B cell (primary cell): ENCODE measurements around the gene MAFB. TPM values are rescaled to one million over a fixed set of nuclear protein-coding genes. Genes with fewer than 3 reads are reported as not detected.

ENCODE experiments used
- ATAC-seq: fragments of 200-7000 bp; cut with Tn5 transposase; one replicate; pipeline ENCODE4 v1.10.0; 2021; ENCODE audit warnings: low read depth, mild to moderate bottlenecking, moderate number of reproducible peaks, moderate library complexity
- CTCF ChIA-PET: fragments of 350-600 bp; sonication (Branson Sonifier 250); formaldehyde crosslinking; loops from one replicate; lab custom pipeline; 2021; ENCODE audit warnings: antibody characterized with exemption, inconsistent platforms; lab: Charles Lee
- POLR2A ChIA-PET: fragments of 350-600 bp; sonication (Branson Sonifier 250); formaldehyde crosslinking; loops from one replicate; lab custom pipeline; 2021; ENCODE audit warnings: antibody characterized with exemption; lab: Charles Lee
- DNase-seq: peaks from one replicate; pipeline ENCODE4 v3.0.0; 2013
- H2AFZ ChIP-seq: 2 replicates; pipeline ENCODE4 v1.6.1; 2012; ENCODE audit warnings: mild to moderate bottlenecking, low read depth, low read length; ENCODE audit not compliant: insufficient read depth, poor library complexity, severe bottlenecking
- H3K27ac ChIP-seq, 2 donors: 1 replicate in 1 of 2; 2 replicates in 1 of 2; pipeline ENCODE4 v1.5.1; 2012 to 2013; ENCODE audit warnings: low read length in 2 of 2, mild to moderate bottlenecking in 2 of 2, moderate library complexity in 1 of 2
- H3K27me3 ChIP-seq, 4 experiments: fragments of 200-600 bp in 1 of 4; sonication (generic) in 1 of 4; replicated peaks in 1 of 4; 1 replicate in 2 of 4; 2 replicates in 2 of 4; pipeline versions ENCODE4 v1.6.1 to v1.7.0; 2013 to 2016; ENCODE audit warnings: low read length in 3 of 4, mild to moderate bottlenecking in 2 of 4, mixed read lengths in 1 of 4, moderate library complexity in 1 of 4; ENCODE audit not compliant: insufficient read depth in 4 of 4, control insufficient read depth in 3 of 4; ENCODE audit errors: control extremely low read depth in 1 of 4
- H3K36me3 ChIP-seq, 2 experiments: replicated peaks in 1 of 2; 1 replicate in 1 of 2; 2 replicates in 1 of 2; pipeline versions ENCODE4 v1.6.1 to v1.7.1; 2013; ENCODE audit warnings: low read length in 1 of 2; ENCODE audit not compliant: insufficient read depth in 2 of 2, control insufficient read depth in 1 of 2; ENCODE audit errors: control extremely low read depth in 1 of 2, extremely low read depth in 1 of 2
- H3K4me1 ChIP-seq, 2 donors: fragments of 200-600 bp in 1 of 2; sonication (generic) in 1 of 2; 1 replicate in 1 of 2; 2 replicates in 1 of 2; pipeline versions ENCODE4 v1.5.1 to v1.6.1; 2013 to 2017; ENCODE audit warnings: low read length in 2 of 2; ENCODE audit not compliant: control insufficient read depth in 2 of 2, insufficient read depth in 2 of 2
- H3K4me2 ChIP-seq: replicated peaks from 2 replicates; pipeline ENCODE3; 2012; ENCODE audit warnings: mild to moderate bottlenecking, low read depth, low read length; ENCODE audit not compliant: poor library complexity, severe bottlenecking
- H3K4me3 ChIP-seq, 5 experiments: fragments of 200-600 bp in 1 of 5; sonication (generic) in 1 of 5; 1 replicate in 3 of 5; 2 replicates in 2 of 5; pipeline versions ENCODE4 v1.5.1 to v1.7.0; 2011 to 2016; ENCODE audit warnings: low read length in 4 of 5, mild to moderate bottlenecking in 4 of 5, low read depth in 2 of 5, control low read depth in 1 of 5, moderate library complexity in 1 of 5; ENCODE audit not compliant: insufficient read depth in 1 of 5; ENCODE audit errors: control extremely low read depth in 1 of 5, extremely low read depth in 1 of 5
- H3K79me2 ChIP-seq: fragments of 200-600 bp; sonication (generic); one replicate; pipeline ENCODE4 v1.6.0; 2016; ENCODE audit warnings: low read length; ENCODE audit not compliant: control insufficient read depth, insufficient read depth
- H3K9ac ChIP-seq: fragments of 200-600 bp; sonication (generic); 2 replicates; pipeline ENCODE4 v1.6.1; 2017; ENCODE audit warnings: mild to moderate bottlenecking, low read length, moderate library complexity
- H3K9me3 ChIP-seq, 3 donors: one replicate each; pipeline versions ENCODE4 v1.6.1 to v1.7.1; 2013; ENCODE audit warnings: low read length in 2 of 3; ENCODE audit not compliant: control insufficient read depth in 2 of 3, insufficient read depth in 1 of 3; ENCODE audit errors: control extremely low read depth in 1 of 3
- H4K20me1 ChIP-seq: 2 replicates; pipeline ENCODE4 v1.6.0; 2012; ENCODE audit warnings: mild to moderate bottlenecking, low read length; ENCODE audit not compliant: insufficient read depth, control insufficient read depth, poor library complexity, severe bottlenecking
- H3K27ac Mint-ChIP-seq: one replicate; pipeline ENCODE4 v1.8.0; 2021; ENCODE audit warnings: mixed read lengths
- H3K27me3 Mint-ChIP-seq: one replicate; pipeline ENCODE4 v1.8.0; 2021; ENCODE audit warnings: mixed read lengths
- H3K4me1 Mint-ChIP-seq: one replicate; pipeline ENCODE4 v1.8.0; 2021; ENCODE audit warnings: mixed read lengths
- H3K4me3 Mint-ChIP-seq: one replicate; pipeline ENCODE4 v1.8.0; 2021; ENCODE audit warnings: mixed read lengths
- H3K9me3 Mint-ChIP-seq: one replicate; pipeline ENCODE4 v1.8.0; 2022; ENCODE audit warnings: mixed read lengths; ENCODE audit not compliant: insufficient read depth
- EZH2 ChIP-seq: IDR thresholded peaks from 2 replicates; pipeline ENCODE4 v1.6.1; 2012; ENCODE audit warnings: borderline replicate concordance, low read depth, mild to moderate bottlenecking, moderate library complexity, low read length; ENCODE audit not compliant: insufficient read depth, poor library complexity, severe bottlenecking
- WGBS: methylation state at CpG from one replicate; pipeline ENCODE4 v1.1.5; 2013; ENCODE audit warnings: missing lambda C conversion rate; ENCODE audit not compliant: insufficient coverage; 5-methylcytosine and 5-hydroxymethylcytosine counted together
- intact Hi-C: fragments of 100-400 bp; cut with micrococcal nuclease; formaldehyde crosslinking; loops from one replicate; pipeline ENCODE4 v1.10.0; 2022
- polyA plus RNA-seq: library from polyadenylated mRNA; depleted of rRNA; stranded (reverse); fragments of >200 nt; gene quantifications from 2 replicates; pipeline ENCODE4 v1.2.3, GENCODE V29; 2012
- total RNA-seq, 2 donors: library from RNA; stranded (reverse); fragments of 120-200 nt in 1 of 2; gene quantifications; 1 replicate in 1 of 2; 2 replicates in 1 of 2; pipeline versions ENCODE4 v1.2.3 to v1.2.4, GENCODE V29; 2013 to 2022
- TF ChIP-seq, protein P1 (sequence below): fragments of 200-600 bp; IDR thresholded peaks from one replicate; pipeline ENCODE4 v1.8.0; 2022; ENCODE audit warnings: antibody characterized with exemption, mild to moderate bottlenecking

The MAFB gene
- total and polyA plus RNA-seq, 2 donors (not counting 1 experiment from before 2014, with no cell fraction given): 1.6 to 1.8 TPM

DNA sequence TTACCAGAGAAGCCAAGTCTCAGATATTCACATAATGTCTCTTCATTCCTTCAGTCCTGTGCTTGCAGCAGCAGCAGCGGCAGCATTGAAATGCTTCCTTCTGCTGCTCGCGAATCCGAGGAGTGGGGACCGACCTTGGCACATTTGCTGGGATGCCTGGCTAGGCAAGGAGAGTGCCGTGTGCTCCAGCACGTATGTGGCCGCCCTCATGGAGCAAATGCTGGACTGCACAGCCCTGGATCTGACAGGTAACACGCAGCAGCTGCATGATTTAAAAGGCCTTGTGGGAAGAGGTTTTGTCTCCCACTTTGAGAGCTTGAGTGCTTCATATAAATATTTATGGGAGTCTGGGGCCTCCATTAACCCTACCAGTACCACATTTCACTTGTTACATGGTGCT, 9.9 kb downstream of the MAFB start:
- Mint-ChIP-seq H3K27me3 (peaks cover 57% of the 10 kb centered on the region), H3K4me3 (no peak overlapping the region), H3K4me1 (peaks cover 2% of the 10 kb centered on the region), H3K27ac (no peak overlapping the region), H3K9me3 (no peaks in the 10 kb centered on the region)
- no peak overlapping the region for H3K27ac ChIP-seq
- H4K20me1 ChIP-seq: no peaks in the 10 kb centered on the region
- no peaks in the 10 kb centered on the region for H3K36me3 ChIP-seq
- no peak overlapping the region for H3K4me2 ChIP-seq
- no peak overlapping the region for H3K4me3 ChIP-seq
- H3K79me2 ChIP-seq: no peaks in the 10 kb centered on the region
- no peak for ATAC-seq
- no peak overlapping the region for H2AFZ ChIP-seq
- no peaks in the 10 kb centered on the region for H3K4me1 ChIP-seq
- no peak for DNase-seq
- no peak for TF ChIP-seq EZH2
- TF ChIP-seq, protein P1, sequence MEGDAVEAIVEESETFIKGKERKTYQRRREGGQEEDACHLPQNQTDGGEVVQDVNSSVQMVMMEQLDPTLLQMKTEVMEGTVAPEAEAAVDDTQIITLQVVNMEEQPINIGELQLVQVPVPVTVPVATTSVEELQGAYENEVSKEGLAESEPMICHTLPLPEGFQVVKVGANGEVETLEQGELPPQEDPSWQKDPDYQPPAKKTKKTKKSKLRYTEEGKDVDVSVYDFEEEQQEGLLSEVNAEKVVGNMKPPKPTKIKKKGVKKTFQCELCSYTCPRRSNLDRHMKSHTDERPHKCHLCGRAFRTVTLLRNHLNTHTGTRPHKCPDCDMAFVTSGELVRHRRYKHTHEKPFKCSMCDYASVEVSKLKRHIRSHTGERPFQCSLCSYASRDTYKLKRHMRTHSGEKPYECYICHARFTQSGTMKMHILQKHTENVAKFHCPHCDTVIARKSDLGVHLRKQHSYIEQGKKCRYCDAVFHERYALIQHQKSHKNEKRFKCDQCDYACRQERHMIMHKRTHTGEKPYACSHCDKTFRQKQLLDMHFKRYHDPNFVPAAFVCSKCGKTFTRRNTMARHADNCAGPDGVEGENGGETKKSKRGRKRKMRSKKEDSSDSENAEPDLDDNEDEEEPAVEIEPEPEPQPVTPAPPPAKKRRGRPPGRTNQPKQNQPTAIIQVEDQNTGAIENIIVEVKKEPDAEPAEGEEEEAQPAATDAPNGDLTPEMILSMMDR: no peak
- WGBS: 88% methylated on average over 8 of the region's 9 CpGs
- intact Hi-C loops: no loop called here
- peaks cover 0 to 45% (median 20%) of the 10 kb centered on the region in 4 experiments for H3K27me3 ChIP-seq
- CTCF ChIA-PET: no interaction called here
- peaks cover 0 to 3% (median 0%) of the 10 kb centered on the region in 3 donors for H3K9me3 ChIP-seq
- H3K9ac ChIP-seq: no peak overlapping the region
- POLR2A ChIA-PET: no interaction called here

DNA sequence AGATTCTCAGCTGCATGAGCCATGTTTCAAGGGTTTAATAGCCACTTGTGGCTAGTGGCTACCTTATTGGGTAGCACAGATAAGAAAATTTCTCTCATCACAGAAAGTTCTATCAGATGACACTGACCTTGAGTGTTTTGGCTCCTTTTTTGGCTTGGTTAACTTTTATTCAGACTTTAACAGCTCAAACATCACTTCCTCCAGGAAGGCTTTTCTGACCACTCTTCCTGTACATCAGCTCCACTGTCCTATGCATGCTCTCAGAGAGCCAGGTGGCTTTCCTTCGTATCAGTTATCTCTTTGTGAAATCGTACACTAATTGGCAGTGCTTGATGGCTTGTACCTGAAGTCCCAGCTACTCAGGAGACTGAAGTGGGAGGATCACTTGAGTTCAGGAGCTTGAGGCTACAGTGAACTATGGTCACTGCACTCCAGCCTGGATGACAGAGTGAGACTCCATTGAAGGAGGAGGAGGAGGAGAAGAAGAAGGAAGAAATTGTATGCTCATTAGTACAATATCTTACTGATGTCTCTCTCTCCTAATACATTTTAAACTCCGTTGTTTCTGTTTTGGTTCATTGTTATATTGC, 10.7 kb downstream of the MAFB start:
- H3K27me3 ChIP-seq: peaks cover 0 to 38% (median 16%) of the 10 kb centered on the region in 4 experiments
- Mint-ChIP-seq H3K9me3 (no peaks in the 10 kb centered on the region), H3K27ac (no peak overlapping the region), H3K4me1 (peaks cover 2% of the 10 kb centered on the region), H3K4me3 (no peak overlapping the region), H3K27me3 (peaks cover 58% of the 10 kb centered on the region)
- H4K20me1 ChIP-seq: no peaks in the 10 kb centered on the region
- H3K9me3 ChIP-seq: peaks cover 0 to 3% (median 0%) of the 10 kb centered on the region in 3 donors
- ChIA-PET POLR2A (no interaction called here), CTCF (no interaction called here)
- ATAC-seq (no peak), DNase-seq (no peak)
- H3K36me3 ChIP-seq: no peaks in the 10 kb centered on the region
- intact Hi-C loops: no loop called here
- no peak overlapping the region for H3K9ac ChIP-seq
- H3K4me3 ChIP-seq: no peak overlapping the region
- TF ChIP-seq, protein P1: no peak
- TF ChIP-seq EZH2: no peak
- H2AFZ ChIP-seq: no peak overlapping the region
- no peak overlapping the region for H3K27ac ChIP-seq
- H3K4me1 ChIP-seq: no peaks in the 10 kb centered on the region
- H3K4me2 ChIP-seq: no peak overlapping the region
- 10% methylated on average over 2 of the region's 3 CpGs for WGBS
- no peaks in the 10 kb centered on the region for H3K79me2 ChIP-seq
